RCC 7860 (cell line): ENCODE data around the gene ANKS1B.
"Not testable (repeated sequence)": the region's sequence is repeated elsewhere in the genome, so short reads cannot be mapped to it uniquely, and the experiment has no call there.

Experiments
- DNase-seq: peaks from one replicate; pipeline ENCODE4 v3.0.0-alpha.2; 2015; ENCODE audit warnings: low spot score
- FAIRE-seq: peaks from 2 replicates; lab custom pipeline; 2012; peaks lifted over from hg19 to GRCh38; lab: Jason Lieb, UNC

The ANKS1B gene

GRCh38 chr12:99036566-99036965 is 948.2 kb downstream of the ANKS1B start:
- DNase-seq = no peak
- no peak for FAIRE-seq

- DNase-seq (no peak), FAIRE-seq (no peak)
Measured at GRCh38 chr12:99035803-99036202, 948.9 kb downstream of the ANKS1B start.

GRCh38 chr12:99034201-99034600 is 950.5 kb downstream of the ANKS1B start:
- not testable (repeated sequence) for FAIRE-seq, DNase-seq

- FAIRE-seq = no peak
- no peak for DNase-seq
Measured at GRCh38 chr12:99029511-99030271, 955.0 kb downstream of the ANKS1B start.

DNA sequence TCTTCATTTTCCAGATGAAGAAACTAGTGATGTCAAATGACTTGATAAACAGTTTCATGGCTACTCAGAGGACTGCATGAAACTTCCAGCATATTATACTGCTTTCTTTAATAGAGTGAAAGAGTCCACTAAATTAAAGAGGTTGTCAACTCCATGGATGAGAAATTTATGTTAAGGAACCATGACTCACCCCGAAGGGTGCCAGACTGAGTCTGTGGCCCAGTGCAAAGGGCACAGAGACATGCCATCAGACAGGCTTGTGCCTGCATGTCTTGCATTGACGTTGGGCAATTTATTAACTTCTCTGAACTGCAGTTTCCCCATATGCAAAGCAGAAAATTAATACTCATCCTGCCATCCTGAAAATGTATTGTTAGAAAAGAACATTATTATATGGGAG is 957.3 kb downstream of the ANKS1B start:
- DNase-seq (no peak), FAIRE-seq (no peak)

GRCh38 chr12:99027055-99027393 is 957.7 kb downstream of the ANKS1B start:
- DNase-seq (no peak), FAIRE-seq (no peak)

DNA sequence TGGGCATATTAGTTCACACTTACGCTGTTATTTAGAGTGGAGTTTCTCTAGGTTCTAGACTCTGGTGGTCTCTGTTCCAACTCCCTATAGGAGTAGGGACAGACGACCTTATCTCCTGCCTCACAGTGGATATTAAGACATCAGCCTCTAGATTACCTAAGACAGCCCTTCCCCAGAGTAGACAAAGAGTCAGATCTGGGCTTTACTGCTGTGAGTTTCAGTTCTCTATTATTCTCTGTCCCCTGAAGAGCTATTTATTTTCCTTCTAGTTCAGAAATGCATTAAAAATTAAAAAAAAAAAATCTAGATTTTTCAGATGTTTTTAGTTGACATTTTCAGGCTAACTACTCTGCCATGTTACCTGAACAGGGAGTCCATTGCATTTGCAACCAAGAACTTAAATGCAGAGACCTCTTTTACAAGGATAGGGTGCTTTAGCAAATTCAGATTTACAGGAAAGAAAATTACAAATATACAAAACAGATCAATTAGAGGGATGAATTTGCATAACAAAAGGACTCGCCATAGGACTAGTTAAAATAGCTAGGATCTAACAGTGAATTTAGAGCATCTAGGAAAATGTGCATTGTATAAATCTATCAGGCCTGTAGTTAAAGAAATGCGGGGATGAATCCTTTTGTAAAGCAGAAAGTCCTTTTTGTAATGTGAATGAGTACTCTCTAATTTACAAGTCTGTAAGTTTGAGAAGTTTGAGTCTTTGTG is 958.2 kb downstream of the ANKS1B start:
- FAIRE-seq (no peak), DNase-seq (no peak)

DNA sequence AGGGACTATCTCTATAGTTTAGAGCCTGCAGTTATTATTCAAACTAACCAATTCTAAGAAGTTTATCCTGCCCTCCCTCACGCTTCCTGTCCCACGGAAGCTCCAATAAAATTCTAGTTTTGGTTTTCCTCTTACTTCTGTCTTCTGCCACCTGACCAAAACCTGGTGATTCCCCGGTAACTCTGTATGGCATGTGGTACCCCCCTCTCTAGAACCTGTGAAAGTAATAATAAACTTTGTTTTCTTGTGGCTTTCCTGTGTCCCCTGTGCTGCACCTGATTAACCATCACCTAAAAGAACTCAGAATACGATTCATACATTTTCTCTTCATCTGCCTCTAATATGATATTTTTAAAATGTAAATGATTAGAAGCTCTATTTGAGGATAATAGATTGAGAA is 959.9 kb downstream of the ANKS1B start:
- FAIRE-seq (no peak), DNase-seq (no peak)

DNA sequence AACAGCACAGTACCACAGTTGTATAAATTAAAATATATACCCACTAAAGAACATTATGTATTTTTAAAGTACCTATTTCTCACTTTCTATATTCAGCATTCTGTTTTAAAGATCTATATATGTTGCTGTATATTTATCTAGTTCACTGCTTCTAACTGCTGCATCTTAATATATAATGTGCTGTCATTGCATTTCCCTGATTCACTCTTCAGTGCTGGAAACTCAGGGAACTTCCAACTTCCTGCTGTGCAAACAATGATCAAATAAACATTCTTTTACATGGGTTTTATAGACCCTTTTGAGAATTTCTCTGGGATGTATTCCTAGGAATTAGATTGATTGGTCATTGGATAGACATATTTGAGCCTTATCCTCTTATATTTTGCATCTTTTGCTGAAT is 960.5 kb downstream of the ANKS1B start:
- FAIRE-seq (no peak), DNase-seq (no peak)

- no peak for DNase-seq
- FAIRE-seq = no peak
Measured at GRCh38 chr12:99020871-99021270, 963.9 kb downstream of the ANKS1B start.

- FAIRE-seq (no peak), DNase-seq (no peak)
Measured at GRCh38 chr12:99019798-99020197, 964.9 kb downstream of the ANKS1B start.

DNA sequence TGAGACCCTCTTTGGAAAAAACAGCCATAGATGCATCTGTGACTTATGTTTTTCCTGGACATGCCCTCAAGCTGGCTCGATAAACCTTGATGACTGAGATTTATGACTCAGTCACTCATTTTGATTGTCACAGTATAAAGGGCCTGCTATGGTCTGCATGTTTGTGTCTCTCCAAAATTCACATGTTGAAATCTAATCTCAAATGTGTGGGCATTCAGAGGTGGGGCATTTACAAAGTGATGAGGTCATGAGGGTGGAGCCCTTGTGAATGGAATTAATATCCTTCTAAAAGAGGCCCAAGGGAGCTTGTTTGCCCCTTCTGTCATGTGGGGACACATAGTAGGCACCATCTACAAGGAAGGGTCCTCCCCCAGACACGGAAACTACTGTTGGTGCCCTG is 966.8 kb downstream of the ANKS1B start:
- FAIRE-seq (no peak), DNase-seq (no peak)

GRCh38 chr12:99009654-99010296 is 975.0 kb downstream of the ANKS1B start:
- no peak for FAIRE-seq

GRCh38 chr12:99005601-99006000 is 979.1 kb downstream of the ANKS1B start:
- FAIRE-seq = no peak
- DNase-seq = no peak

More at GRCh38 chr12:99009654-99010296, 975.0 kb downstream of the ANKS1B start:
- no peak for DNase-seq

DNA sequence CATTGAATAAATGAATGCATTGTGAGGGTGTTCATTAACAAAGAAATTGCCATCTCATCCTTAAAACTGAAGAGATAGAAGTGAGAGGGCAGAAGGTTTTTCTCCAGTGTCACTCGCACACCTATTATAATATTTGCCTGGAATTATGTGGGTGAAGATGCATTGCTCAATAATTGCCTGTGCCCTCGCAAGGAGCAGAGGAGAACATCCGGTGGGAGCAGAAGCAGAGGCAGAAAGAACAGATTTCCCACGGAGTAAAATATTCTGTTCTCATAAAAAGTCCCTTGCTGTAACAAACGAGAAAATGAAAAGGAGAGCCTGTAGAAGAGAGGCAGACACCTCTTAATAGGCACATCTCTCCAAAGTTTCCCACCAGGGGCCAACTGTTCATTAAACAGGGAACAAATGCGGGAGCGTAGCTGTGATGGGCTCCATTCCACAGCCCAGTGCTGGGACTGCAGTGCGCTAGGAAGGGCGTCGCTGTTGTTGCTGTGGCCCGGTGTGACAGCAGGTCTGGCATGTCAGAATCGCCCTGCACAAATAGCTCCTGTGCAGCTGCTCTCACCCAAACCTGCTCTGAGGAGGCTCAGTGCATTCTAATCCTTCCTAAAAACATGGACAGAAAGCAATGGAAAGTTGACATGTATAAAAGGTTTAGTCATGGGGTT is 979.8 kb downstream of the ANKS1B start:
- FAIRE-seq = no peak
- no peak for DNase-seq

- FAIRE-seq (no peak), DNase-seq (no peak)
Measured at GRCh38 chr12:99002731-99003130, 982.0 kb downstream of the ANKS1B start.

DNA sequence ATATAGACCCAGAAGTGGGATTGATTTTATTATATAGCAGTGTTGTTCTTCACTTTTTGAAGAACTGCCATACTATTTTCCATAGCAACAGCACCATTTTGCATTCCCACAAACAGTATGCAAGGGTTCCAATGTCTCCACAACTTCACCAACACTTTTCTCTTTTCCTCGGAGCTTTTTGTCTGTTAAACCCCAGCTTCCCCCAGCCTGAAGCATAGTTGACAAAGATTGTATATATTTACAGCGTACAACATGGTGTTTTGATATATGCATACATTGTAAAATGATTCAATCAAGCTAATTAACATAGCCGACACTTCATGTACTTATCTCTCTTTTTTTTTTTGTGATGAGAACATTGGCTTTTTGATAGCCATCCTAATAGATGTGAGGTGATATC is 982.6 kb downstream of the ANKS1B start:
- DNase-seq (no peak), FAIRE-seq (no peak)

DNA sequence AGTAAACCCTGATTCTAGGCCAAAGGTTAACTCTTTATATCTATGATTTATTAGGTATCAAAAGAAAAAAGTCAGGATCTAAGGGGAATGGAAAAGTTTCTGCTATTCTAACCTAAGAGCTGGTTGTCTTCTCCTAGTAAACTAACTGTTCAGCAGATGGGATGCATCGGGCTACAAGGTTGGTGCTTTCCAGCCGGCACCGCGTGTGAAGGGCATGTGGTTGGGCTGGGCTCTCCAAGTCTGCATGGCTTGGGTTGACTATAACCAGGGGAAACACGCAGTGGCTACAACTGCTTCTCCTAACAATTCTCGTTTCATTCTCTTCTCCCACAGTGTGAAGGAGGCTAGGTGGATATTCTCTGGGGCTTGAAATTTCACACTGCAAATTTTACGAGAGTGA is 985.2 kb downstream of the ANKS1B start:
- DNase-seq = no peak
- no peak for FAIRE-seq

DNA sequence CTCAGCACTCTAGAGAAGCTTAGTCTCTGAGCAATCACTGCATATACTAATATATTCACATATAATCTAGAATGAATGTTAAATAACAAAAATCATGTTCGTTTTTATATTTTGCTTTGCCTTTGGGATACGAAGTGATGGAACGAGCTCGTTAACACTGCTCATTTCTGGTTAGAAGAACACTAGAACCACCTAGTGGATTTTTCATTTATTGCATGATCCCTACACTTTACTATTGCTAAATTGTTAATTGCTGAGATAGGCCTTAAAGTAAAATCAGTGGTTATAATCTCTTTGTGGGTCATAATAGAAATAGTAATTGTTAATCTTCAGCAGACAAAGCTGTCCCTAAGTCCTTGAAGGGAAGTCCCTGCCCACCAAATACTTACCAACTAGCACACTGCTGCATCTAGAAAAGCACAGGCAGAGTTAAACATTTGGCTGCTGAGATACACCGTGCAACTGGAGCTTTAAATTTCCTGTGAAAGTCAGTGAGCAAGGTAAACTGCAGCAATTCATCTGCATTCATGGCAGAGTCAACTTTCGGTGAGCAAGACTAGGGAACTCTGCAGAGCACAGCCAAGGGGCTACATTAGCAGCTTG is 985.9 kb downstream of the ANKS1B start:
- peak; percentile 59 for FAIRE-seq
- DNase-seq = peak; percentile 18

DNA sequence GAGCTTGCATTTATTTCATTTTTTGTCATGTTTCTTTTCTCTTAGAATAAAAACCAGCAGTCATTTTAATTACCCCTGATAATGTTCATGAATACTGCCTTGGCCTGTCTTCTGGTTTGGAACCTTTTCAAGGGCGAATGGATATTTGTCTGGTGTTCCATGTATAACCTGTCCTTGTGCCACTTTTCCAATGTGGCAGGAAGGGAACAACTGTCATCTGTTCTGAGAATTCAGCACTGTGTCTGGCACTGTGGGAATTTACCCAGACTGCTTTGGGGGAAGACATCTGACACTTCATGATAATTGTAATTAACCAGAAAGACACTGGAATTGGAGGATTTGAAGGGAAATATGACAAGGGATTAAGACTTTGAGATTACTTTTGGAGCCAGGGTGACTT is 986.8 kb downstream of the ANKS1B start:
- DNase-seq = no peak
- no peak for FAIRE-seq

DNA sequence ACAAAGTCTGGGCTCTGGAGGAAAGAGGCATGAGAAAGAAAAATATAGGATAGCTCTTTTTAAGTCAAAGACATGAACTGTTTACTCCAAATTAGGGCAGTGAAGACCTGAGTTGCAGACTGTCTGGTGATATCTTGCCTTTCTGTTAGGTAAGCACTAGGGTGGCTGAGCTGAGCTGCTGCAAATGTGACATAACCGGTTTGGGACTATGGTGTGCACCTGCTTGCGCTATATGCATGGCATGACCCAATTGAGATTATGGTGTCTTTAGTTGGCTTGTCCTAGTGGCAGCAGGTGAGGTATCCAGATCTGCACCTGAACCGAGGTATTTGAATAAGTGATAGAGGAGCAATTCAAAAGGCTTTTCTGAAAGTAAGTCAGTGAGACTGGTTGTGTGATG is 994.1 kb downstream of the ANKS1B start:
- FAIRE-seq (no peak), DNase-seq (no peak)
